NOMO-1 treated with DMSO at 0.1 percent for 48 hours (cell line): ENCODE data around the gene DENND4A.
A peak's percentile ranks its signal among the peaks of the same experiment; 100 is the strongest.
"Not testable (repeated sequence)": the region's sequence is repeated elsewhere in the genome, so short reads cannot be mapped to it uniquely, and the experiment has no call there.

ENCODE experiments used
- DNase-seq: peaks from one replicate; lab custom pipeline; 2025; ENCODE audit not compliant: unreplicated experiment; lab: John Stamatoyannopoulos, UW

The DENND4A gene

DNA sequence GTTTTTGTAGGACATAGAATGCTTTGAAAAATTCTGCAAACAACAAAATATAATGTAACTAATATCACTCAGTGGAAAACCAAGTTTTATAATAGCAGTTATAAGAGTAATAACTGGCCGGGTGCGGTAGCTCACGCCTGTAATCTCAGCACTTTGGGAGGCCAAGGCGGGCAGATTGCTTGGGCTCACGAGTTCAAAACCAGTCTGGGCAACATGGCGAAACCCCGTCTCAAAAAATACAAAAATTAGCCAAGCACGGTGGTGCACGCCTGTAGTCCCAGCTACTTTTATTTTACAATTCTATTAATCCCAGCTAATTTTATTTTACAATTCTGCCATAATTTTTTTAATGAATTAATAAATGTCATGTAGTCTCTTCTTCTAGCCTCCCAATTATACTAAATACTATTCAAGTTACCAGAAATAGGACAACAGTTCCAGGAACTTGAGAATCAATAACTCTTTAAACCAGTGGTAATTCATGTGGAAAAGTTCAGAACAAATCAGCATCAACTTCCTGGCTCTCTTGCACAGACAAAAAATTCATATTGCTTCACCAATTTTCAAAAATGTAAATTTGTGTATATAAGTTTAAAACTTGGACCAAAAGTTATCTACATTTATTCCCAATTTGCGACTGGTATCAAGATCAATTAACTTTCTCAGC lies 2.2 kb downstream of the DENND4A start:
- no peak for DNase-seq

DNA sequence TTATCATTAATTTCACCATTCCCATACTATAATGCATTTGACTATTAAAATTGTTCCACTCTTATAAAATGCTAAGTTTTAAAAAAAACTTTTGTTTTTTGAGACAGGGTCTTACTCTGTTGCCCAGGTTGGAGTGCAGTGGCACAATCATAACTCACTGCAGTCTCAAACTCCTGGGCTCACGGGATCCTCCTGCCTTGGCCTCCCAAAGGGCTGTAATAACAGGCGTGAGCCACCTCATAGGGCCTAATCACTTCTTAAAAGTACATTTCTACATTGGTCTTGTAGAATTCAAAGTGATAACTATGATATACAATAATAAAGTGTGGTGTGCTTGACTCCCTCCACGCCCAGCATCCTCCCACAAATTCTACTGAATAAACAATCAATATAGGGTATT lies 3.0 kb downstream of the DENND4A start:
- DNase-seq, result no peak

DNA sequence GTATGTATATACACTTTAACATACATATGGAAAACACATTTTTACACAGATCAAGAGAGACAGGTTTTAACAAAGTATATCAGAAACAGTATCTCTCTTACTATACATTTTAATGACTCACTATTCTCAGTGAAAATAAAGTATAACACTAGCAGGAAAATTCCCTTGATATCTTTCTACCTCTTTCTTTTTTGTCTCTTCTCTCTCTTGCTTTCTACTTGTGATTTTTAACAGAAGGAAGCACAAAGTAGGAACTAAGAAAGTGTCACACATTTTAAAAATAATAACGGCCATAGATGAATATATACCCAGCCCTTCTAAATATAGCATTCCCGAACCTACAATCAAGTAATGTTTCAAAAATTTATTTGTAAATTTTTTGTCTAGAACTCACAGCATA lies 4.8 kb downstream of the DENND4A start:
- peak; percentile 24 for DNase-seq

DNA sequence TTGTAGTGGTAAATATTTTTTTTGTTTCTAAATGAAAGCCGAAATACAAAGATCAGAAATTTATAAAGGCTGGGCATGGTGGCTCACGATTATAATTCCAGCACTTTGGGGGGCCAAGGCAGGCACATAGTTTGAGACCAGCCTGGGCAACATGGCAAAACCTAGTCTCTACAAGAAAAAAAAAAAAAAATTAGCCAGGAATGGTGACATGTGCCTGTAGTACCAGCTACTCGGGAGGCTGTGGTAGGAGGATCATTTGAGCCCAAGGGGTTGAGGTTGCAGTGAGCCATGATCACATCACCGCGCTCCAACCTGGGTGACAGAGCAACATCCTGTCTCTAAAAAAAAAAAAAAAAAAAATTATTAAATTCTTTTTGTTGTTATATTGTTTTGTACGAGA lies 6.9 kb downstream of the DENND4A start:
- DNase-seq, result no peak

DNA sequence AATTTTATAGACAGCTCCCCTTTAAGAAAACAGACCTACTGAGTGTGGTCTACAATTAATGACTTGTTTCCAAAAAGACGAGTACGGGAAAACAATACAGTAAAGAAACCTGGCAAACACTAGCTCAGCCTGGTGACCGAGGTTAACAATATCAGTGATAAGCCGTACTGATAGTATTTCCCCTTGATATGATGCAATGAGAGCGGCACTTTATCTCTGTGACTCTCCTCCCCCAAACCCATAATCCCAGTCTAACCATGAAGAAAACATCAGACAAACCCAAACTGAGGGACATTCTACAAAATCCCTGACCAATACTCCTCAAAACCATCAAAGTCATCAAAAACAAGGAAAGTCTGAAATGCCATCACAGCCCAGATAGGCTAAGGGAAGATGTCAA lies 8.2 kb downstream of the DENND4A start:
- DNase-seq, result no peak

DNA sequence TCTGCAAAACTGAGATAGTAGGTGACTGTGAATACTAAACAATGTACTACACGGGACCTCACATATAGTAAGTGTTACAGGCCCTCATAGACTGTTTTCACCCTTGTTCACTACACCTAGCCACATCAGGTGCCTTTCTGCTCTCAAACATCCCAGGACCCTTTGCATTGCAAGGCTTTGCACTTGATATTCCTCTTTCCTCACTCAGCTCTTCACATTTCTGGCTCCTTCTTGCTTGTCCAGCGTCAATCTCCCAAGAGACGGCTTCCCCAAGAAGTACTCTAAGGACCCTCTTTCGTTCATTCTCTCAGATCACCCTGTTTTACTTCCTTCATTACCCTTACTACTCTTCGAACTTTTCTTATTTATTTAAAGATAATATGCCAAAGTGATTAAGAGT lies 10.0 kb downstream of the DENND4A start:
- no peak for DNase-seq

DNA sequence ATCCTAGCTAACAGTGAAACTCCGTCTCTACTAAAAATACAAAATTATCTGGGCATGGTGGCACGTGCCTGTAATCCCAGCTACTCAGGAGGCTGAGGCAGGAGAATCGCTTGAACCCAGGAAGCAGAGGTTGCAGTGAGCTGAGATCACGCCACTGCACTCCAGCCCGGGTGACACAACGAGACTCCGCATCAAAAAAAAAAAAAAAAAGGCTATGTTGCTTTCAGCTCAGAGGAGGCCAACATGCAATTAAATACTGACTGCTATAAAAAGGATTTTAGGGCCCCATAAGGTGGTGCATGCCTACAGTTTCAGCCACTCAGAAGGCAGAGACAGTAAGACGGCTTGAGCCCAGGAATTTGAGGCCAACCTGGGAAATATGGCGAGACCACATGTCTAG lies 13.4 kb downstream of the DENND4A start:
- not testable (repeated sequence) for DNase-seq

DNA sequence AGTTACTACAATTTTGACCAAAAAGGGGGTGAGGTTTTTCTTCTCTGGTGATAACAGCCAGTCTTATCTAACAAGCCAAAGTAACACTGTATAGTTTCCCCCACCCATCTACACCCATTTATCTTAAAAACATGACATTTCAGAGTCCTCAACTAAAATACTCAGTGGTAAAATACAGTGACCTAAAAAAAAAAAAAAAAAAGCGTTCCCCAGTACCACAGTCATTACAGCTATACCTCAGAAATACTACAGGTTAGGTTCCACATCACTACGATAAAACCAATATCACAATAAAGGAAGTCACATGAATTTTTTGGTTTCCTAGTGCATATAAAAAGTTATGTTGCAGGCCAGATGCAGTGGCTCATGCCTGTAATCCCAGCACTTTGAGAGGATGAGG lies 13.8 kb downstream of the DENND4A start:
- no peak for DNase-seq

DNA sequence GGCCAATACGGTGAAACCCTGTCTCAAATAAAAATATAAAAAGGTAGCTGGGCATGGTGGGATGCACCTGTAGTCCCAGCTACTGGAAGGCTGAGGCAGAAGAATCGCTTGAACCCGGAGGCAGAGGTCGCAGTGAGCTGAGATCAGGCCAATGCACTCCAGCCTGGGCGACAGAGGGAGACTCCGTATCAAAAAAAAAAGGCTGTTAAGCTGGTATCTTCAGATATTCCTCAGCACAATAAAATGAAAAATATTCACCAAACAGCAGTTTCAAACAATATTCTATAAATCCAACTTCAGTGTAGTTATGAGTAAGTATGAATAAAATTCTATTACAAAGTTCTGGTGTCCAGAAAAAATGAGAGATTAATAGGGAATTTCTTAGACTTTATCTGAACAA lies 14.2 kb downstream of the DENND4A start:
- no peak for DNase-seq

DNA sequence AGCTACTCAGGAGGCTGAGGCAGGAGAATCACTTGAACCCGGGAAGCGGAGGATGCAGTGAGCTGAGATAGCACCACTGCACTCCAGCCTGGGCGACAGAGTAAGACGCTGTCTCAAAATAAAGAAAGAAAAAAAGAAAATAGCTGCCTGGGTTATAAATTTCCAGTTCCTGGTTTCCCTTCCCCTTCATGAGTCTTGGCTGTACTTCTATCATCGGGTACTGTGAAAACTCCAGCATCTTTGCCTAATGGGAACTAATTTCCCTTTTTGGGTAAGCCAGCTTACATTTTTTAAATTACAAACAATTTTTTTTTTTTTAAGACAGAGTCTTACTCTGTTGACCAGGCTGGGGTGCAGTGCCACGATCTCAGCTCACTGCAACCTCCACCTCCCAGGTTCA lies 15.0 kb downstream of the DENND4A start:
- peak; percentile 62 for DNase-seq

DNA sequence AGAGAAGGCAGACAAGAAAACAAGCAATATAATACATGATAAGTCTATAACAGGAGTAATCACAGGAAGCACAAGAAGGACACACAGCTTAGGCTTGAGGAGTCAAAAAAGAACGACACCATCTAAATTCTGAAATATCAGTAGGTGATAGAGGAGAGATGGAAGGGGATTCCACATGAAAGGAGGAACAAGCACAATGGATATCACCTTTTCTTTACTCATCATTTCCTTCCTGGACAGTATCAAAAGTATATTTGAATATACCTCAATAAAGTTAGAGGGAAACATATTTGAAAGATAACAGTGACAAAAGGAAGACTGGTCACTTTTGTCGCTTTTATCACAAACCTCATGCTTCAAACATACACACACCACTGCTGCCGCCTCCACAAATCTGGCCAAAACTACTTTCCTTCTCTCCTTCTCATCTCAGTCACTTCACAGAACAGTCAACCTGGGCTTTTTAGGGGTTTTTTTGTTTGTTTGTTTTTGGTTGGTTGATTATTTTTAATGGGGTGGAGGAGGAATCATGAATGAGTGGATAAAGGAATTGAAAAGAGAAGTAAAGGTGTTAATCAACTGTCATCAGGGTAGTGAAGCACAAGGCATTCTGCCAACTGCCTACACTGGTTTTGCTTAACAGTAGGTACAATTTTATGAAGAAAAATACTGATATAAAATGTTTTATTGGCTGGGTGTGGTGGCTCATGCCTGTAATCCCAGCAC lies 18.5 kb downstream of the DENND4A start:
- no peak for DNase-seq

DNA sequence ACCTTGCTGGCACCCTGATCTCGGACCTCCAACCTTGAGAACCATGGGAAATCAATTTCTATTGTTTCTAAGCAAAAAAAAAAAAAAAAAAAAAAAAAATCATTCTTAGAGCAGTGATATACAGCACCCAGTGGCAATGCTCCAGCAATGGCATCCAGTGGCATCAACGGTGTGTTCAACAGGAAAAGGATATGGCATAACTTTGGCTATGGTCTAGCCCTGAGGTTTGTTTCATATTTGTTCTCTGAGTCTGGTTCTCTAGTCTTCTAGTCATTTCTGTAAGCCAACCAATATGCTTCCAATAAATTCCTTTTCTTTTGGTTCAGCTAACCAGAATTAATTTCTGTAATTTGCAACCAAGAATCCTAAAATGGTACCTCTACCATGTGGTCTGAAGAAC lies 19.2 kb downstream of the DENND4A start:
- DNase-seq, result no peak

DNA sequence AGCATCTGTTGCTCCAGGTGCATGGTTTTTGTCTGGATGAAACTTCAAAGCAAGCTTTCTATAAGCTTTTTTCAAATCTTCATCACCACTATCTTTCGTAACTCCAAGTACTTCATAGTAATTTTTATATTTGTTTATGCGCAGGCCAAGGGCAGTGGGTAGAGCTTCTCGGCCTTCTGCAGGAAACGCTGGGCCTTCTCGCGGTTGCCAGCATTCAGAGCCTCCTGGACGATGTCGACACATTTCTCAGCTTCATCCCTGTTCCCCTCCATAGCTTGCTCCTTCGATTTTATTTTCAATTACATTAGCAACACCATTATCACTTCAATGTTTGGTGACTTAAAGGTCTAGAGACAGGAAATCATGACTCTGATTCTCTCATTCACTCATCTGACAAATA lies 20.2 kb downstream of the DENND4A start:
- peak; percentile 14 for DNase-seq

DNA sequence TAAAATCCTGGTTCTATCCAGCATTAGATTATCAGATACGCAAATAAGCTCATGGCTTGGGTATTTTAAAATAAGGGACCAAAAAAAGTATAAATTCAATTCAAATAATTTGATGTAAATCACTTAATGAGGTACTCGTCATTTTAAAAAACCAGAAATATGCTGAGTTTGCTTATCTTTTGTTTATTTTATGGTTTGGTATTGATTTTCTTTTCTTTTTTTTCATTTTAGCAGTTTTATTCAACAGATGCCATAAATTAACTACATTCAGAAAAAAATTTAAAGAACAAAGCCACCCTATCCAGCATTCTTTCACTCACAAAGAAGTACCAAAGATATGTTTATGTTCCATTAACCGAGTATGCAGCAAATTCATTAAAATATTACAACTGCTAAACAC lies 22.6 kb downstream of the DENND4A start:
- no peak for DNase-seq

DNA sequence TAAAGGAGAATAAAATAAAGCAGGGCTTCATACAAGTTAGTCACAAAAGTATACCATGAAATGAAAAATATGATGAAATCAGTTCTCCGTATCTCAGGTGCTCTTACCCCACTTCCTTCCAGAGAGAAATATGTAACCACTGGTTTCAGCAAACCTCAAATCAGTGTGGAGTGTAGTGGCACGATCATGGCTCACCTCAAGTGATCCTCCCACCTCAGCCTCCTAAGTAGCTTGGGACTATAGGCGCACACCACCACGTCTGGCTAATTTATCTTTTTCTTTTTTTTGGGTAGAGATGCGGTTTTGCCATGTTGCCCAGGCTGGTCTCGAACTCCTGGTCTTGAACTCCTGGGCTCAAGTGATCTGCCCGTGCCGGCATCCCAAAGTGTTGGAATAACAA lies 24.2 kb downstream of the DENND4A start:
- DNase-seq, result no peak

DNA sequence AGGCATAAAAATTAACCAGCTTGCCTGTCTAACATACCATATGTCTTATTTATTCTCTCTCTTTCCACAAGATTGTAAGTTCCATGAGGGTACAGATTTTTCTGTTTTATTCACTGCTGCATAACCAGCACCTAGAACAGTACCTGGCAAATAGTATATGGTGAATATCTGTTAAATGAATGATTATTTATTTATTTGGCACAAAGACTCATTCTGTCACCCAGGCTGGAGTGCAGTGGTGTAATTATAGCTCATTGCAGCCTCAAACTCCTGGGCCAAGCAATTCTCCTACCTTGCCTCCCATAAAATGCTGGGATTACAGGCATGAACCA lies 24.9 kb downstream of the DENND4A start:
- DNase-seq, result no peak

DNA sequence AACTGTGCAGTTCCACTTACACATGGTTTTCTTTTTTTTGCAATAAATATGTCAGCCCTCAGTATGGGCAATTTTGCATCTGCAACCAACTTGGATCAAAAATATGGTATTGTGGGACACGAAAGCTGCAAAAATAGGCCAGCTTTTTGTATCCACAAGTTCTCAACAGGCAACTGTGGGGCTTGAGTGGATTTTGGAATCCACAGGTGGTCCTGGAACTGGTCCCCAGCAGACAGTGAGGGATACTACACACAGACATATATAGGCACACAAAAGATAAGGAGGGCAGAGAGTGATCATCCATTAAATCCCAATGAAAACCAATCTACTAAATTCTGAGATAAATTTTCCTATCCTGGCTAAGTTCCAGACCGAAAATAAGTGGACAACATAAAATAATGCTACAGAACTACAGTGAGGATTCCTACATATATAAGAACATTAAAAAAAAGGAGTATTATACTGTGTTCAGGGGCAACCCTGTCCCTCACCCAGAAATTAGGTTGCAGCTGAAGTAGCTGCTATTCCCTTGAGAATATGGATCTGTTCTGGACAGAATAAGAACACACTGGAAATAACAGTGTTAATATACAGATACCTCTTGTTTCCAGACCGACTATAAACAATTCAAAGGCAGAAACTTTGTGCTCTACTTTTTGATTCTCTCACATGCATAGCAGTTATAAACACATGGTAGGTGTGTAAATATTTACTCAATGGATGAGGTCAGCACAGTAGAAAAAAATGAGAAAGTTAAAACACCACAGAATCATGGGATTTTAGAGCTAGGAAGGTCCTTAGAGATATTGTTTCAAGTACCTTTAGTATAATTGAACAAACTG lies 25.4 kb downstream of the DENND4A start:
- DNase-seq, result no peak

DNA sequence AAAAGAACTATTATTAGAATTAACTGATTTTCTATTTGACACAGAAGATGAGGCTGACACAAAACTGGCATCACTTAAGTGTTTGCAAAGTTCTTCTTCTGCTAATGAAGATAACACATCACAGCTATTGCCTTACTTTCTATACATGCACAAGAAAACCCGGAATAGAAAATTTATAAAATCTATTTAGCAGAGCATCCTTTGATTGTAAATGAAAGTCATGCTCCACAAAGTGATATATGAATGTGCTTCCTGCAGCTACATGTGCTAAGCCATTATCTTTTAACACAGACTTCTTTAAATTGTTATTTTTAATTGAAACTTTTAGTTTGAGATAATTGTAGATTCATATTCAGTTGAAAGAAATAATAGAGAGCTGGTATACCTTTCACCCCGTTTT lies 27.0 kb downstream of the DENND4A start:
- DNase-seq, result no peak

DNA sequence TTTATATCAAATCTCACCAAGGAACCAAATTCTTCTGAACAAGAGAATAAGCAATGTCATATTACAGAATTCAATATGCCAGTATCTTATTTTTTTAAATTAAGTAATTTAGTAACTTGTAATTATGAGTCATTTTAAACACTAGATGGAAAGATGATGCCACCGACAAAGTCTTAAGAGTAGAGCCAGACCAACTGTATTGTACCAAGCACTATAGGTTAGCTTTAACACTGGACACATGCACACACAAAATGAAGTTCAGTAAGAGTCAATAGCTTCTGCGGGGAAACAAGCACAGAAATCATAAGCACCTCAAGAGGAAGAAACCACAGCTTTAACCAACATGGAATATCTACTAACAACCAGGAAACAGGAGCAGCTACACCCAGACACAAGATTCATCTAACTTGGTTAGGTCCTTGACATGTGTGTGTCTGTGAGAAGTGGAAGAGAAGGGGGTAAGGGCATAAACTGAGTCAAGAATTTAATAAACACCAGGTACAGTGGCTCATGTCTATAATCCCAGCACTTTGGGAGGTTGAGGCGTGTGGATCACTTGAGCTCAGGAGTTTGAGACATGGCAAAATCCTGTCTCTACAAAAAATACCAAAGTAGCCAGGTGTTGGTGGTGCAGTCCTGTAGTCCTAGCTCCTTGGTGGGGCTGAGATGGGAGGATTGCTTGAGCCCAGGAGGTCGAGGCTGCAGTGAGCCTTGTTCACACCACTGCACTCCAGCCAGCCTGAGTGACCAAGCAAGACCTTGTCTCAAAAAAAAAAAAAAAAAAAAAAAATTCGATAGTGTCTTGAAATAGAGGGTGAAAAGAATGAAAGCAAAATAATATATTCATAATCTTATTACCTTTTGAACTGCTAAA lies 28.9 kb downstream of the DENND4A start:
- DNase-seq, result no peak

DNA sequence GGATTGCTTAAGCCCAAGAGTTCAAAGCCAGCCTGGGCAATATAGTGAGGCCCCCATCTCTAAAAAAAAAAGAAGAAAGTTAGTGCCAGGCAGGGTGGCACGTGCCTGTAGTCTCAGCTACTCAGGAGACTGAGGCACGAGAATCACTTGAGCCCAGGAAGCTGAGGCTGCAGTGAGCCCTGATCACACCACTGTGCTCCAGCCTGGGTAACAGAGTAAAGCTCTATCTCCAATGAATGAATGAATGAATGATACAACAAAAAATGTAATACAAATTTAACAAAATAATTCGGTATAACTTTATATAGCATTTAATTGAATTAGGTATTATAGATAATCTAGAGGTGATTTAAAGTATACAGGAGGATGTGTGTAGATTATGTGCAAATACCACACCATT lies 29.7 kb downstream of the DENND4A start:
- no peak for DNase-seq

DNA sequence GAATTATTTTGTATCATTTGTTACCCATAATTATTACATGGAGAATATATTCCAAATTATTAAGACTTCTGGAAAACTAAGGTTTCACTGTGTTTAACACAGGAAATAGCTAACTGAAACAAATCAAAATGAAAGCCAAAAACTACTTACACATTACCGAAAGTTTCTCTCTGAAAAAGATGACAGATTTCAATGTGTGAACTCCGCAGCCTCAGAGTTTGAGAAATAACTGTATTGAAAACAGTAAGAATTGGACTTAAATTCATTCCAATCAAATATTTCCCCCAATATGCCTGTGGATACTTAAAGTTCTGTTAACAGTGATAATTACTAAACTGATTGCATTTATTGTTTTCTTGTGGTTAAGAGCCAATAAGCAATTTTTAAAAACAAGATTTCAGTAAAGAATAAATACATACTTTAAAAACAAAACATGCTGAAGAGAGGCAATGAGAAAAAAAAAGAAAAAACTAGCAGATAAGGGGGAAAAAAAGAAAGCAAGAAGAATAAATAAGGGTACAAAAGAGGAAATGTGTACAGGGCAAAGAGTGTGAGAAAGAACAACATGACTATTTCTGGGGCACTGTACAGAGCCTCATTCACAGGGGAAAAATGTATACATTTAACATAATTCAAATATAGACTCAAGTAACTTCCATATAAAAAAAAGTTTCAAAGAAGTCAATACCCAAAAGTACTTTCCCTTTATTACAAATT lies 30.7 kb downstream of the DENND4A start:
- DNase-seq, result no peak
